ENCODE measurements around the gene CALR. TPM values are rescaled to one million over a fixed set of nuclear protein-coding genes. Genes with fewer than 3 reads are reported as not detected.

The CALR gene
- total and polyA plus RNA-seq, 9 of the 15 experiments (the other 6 are each of a cell fraction or from before 2014, with no cell fraction given), result 126 to 811 (median 642) TPM

DNA sequence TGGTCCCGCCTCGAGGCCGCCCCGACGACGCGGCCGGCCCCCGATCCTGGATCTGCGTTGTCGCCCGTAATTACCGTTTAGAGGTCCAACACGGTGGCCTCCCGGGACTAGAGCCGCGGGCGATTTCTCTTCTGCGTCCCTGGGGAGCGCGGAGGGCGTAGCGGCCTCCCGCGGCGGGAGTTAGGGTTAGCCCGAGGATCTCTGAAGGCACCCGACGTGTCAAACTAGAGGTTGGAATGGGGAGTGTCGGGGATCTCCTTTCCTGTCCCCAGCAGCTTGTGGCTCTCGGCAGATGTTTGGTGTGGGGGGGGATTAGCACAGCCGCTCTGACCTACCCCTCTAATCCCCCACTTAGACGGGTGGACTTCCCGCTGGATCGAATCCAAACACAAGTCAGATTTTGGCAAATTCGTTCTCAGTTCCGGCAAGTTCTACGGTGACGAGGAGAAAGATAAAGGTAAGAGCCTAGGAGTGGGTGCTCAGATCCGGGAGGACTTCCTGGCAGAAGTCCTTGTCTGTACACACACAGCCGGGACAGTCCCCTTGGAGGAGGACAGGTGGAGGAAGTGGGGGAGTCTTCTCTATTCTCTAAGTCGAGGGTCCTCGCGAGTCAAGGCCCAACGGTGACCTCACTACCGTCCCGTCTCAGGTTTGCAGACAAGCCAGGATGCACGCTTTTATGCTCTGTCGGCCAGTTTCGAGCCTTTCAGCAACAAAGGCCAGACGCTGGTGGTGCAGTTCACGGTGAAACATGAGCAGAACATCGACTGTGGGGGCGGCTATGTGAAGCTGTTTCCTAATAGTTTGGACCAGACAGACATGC, 581 bp downstream of the CALR start (continued):
- TF ChIP-seq, protein P1, sequence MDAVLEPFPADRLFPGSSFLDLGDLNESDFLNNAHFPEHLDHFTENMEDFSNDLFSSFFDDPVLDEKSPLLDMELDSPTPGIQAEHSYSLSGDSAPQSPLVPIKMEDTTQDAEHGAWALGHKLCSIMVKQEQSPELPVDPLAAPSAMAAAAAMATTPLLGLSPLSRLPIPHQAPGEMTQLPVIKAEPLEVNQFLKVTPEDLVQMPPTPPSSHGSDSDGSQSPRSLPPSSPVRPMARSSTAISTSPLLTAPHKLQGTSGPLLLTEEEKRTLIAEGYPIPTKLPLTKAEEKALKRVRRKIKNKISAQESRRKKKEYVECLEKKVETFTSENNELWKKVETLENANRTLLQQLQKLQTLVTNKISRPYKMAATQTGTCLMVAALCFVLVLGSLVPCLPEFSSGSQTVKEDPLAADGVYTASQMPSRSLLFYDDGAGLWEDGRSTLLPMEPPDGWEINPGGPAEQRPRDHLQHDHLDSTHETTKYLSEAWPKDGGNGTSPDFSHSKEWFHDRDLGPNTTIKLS (IDR thresholded peaks at IDR 0.05; ENCODE audit: borderline replicate concordance, low read depth), result no peak
- no peak for TF ChIP-seq ZKSCAN3 (CRISPR knock-in tag; IDR thresholded peaks at IDR 0.05)
- no peak for TF ChIP-seq TFAM (CRISPR knock-in tag; conservative IDR thresholded peaks at IDR 0.05)
- TF ChIP-seq, protein P2, sequence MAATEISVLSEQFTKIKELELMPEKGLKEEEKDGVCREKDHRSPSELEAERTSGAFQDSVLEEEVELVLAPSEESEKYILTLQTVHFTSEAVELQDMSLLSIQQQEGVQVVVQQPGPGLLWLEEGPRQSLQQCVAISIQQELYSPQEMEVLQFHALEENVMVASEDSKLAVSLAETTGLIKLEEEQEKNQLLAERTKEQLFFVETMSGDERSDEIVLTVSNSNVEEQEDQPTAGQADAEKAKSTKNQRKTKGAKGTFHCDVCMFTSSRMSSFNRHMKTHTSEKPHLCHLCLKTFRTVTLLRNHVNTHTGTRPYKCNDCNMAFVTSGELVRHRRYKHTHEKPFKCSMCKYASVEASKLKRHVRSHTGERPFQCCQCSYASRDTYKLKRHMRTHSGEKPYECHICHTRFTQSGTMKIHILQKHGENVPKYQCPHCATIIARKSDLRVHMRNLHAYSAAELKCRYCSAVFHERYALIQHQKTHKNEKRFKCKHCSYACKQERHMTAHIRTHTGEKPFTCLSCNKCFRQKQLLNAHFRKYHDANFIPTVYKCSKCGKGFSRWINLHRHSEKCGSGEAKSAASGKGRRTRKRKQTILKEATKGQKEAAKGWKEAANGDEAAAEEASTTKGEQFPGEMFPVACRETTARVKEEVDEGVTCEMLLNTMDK (IDR thresholded peaks at IDR 0.05; ENCODE audit: borderline replicate concordance, insufficient read depth, low read depth, low read length, poor library complexity, severe bottlenecking), result no peak
- TF ChIP-seq ARHGAP35 (IDR thresholded peaks at IDR 0.05; ENCODE audit: partially characterized antibody), result peak; percentile 5
- TF ChIP-seq ETV6 (IDR thresholded peaks at IDR 0.05; ENCODE audit: borderline replicate concordance in 1 of 2, low read depth in 2 of 2, low read length in 1 of 2), result no peak
- TF ChIP-seq ETV6 (CRISPR knock-in tag; IDR thresholded peaks at IDR 0.05; ENCODE audit: borderline replicate concordance), result no peak
- peak; percentile 87 for TF ChIP-seq POLR2G (IDR thresholded peaks at IDR 0.05; ENCODE audit: low read depth, low read length)
- TF ChIP-seq, protein P3, sequence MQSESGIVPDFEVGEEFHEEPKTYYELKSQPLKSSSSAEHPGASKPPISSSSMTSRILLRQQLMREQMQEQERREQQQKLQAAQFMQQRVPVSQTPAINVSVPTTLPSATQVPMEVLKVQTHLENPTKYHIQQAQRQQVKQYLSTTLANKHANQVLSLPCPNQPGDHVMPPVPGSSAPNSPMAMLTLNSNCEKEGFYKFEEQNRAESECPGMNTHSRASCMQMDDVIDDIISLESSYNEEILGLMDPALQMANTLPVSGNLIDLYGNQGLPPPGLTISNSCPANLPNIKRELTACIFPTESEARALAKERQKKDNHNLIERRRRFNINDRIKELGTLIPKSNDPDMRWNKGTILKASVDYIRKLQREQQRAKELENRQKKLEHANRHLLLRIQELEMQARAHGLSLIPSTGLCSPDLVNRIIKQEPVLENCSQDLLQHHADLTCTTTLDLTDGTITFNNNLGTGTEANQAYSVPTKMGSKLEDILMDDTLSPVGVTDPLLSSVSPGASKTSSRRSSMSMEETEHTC (IDR thresholded peaks at IDR 0.05), result no peak
- no peak; the same call in 1 of the 2 replicates for TF ChIP-seq ZBED1 (IDR thresholded peaks at IDR 0.05)
- TF ChIP-seq, protein P4, sequence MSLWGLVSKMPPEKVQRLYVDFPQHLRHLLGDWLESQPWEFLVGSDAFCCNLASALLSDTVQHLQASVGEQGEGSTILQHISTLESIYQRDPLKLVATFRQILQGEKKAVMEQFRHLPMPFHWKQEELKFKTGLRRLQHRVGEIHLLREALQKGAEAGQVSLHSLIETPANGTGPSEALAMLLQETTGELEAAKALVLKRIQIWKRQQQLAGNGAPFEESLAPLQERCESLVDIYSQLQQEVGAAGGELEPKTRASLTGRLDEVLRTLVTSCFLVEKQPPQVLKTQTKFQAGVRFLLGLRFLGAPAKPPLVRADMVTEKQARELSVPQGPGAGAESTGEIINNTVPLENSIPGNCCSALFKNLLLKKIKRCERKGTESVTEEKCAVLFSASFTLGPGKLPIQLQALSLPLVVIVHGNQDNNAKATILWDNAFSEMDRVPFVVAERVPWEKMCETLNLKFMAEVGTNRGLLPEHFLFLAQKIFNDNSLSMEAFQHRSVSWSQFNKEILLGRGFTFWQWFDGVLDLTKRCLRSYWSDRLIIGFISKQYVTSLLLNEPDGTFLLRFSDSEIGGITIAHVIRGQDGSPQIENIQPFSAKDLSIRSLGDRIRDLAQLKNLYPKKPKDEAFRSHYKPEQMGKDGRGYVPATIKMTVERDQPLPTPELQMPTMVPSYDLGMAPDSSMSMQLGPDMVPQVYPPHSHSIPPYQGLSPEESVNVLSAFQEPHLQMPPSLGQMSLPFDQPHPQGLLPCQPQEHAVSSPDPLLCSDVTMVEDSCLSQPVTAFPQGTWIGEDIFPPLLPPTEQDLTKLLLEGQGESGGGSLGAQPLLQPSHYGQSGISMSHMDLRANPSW (CRISPR knock-in tag; IDR thresholded peaks at IDR 0.05), result peak; percentile 97; the same call in 1 of the 2 replicates
- TF ChIP-seq ELF1 (tag; IDR thresholded peaks at IDR 0.05), result no peak; the same call in 1 of the 2 replicates
- TF ChIP-seq NCOA2 (IDR thresholded peaks at IDR 0.05; ENCODE audit: partially characterized antibody in 2 of 2), result no peak
- TF ChIP-seq SIN3A (IDR thresholded peaks at IDR 0.05; ENCODE audit: borderline replicate concordance in 2 of 2, control insufficient read depth in 1 of 2, low read depth in 2 of 2, low read length in 2 of 2), result peak in 1 of 2 experiments; percentile 47; a peak in 1 of 4 replicates
